Kidney epithelial cell (primary cell): ENCODE results near the gene TACR2. TPM values are rescaled to one million over a fixed set of nuclear protein-coding genes. Genes with fewer than 3 reads are reported as not detected.

Experiments used
- DNase-seq: peaks from one replicate; pipeline ENCODE4 v3.0.0-alpha.2; 2010; ENCODE audit warnings: low read depth
- H3K27me3 ChIP-seq: 2 replicates; pipeline ENCODE4 v1.6.0; 2011; ENCODE audit warnings: low read length; ENCODE audit not compliant: control insufficient read depth, insufficient read depth
- H3K36me3 ChIP-seq: 2 replicates; pipeline ENCODE4 v1.5.1; 2011; ENCODE audit warnings: low read length; ENCODE audit not compliant: control insufficient read depth, insufficient read depth
- H3K4me3 ChIP-seq: 2 replicates; pipeline ENCODE4 v1.5.1; 2011; ENCODE audit warnings: low read depth, mild to moderate bottlenecking, control low read depth, low read length
- CTCF ChIP-seq: IDR thresholded peaks from 2 replicates; pipeline ENCODE4 v1.5.1; 2011; ENCODE audit warnings: mild to moderate bottlenecking, moderate library complexity, low read length, control low read depth, inconsistent platforms; ENCODE audit not compliant: insufficient read depth, poor library complexity, severe bottlenecking
- total RNA-seq: library from RNA; depleted of rRNA; stranded (reverse); fragments of >200 nt; gene quantifications from 2 replicates; pipeline ENCODE4 v1.2.3, GENCODE V29; 2015

Gene TACR2
- total RNA-seq, 1 donor from 2014 or later = not detected

- no peak for TF ChIP-seq CTCF
These were observed 5.2 kb downstream of the TACR2 start for GRCh38 chr10:69411476-69411875.

DNA sequence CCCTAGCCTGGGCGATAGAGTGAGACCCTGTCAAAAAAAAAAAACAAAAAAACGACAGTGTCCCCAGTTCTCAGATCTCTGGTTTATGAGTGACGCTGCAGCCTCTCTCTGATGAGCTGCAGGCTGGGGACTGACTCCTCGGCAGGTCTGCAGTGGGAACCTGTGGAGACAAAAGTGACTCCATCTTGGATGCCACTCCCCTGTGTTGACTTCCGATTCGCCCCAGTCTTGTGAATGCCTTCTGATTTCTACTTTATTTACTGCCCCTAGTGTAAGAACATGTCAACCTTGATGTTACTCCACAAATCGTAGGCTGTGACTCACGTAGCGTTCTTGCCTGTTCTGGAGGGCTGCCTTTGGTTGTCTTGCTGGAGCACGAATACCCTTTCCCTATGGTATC lies 6.2 kb downstream of the TACR2 start:
- no peak for DNase-seq
- Histone ChIP-seq H3K36me3 (no peaks in the 10 kb centered on the region), H3K27me3 (no peaks in the 10 kb centered on the region), H3K4me3 (no peak overlapping the region)
- TF ChIP-seq CTCF = no peak

More at GRCh38 chr10:69411476-69411875, 5.2 kb downstream of the TACR2 start:
- H3K36me3 ChIP-seq = no peaks in the 10 kb centered on the region
- no peaks in the 10 kb centered on the region for H3K27me3 ChIP-seq
- no peak overlapping the region for H3K4me3 ChIP-seq
- DNase-seq = no peak

GRCh38 chr10:69409968-69410367 lies 6.8 kb downstream of the TACR2 start:
- no peak overlapping the region for H3K4me3 ChIP-seq
- H3K27me3 ChIP-seq = no peaks in the 10 kb centered on the region
- no peak for DNase-seq

DNA sequence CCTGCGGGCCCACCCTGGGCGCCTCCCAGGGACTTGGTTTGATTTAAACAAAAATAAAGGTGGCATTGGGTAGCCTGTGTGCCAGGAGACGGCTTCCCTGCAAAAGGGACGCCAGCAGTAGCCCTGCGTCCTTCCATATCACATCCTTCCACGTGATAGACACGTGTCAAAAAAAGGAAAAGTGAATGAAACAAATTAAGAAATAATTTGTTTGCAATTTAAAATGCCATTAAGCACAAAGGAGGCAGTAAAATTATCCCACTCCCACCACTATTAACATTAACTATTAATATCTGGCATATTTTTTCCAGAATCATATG lies 7.6 kb downstream of the TACR2 start:
- no peaks in the 10 kb centered on the region for H3K27me3 ChIP-seq
- peak overlapping the region; percentile 29 for H3K4me3 ChIP-seq
- TF ChIP-seq CTCF = no peak
- no peak for DNase-seq
- no peaks in the 10 kb centered on the region for H3K36me3 ChIP-seq

More at GRCh38 chr10:69409968-69410367, 6.8 kb downstream of the TACR2 start:
- TF ChIP-seq CTCF = no peak
- no peaks in the 10 kb centered on the region for H3K36me3 ChIP-seq

- peak; percentile 55 for TF ChIP-seq CTCF
- Histone ChIP-seq H3K36me3 (no peaks in the 10 kb centered on the region), H3K4me3 (peak overlapping the region; percentile 29), H3K27me3 (no peaks in the 10 kb centered on the region)
- no peak for DNase-seq
These were observed 8.2 kb downstream of the TACR2 start for GRCh38 chr10:69408318-69409175.

- peak; percentile 23 for TF ChIP-seq CTCF
- no peak for DNase-seq
- no peaks in the 10 kb centered on the region for H3K36me3 ChIP-seq
- no peak overlapping the region for H3K4me3 ChIP-seq
- H3K27me3 ChIP-seq = no peaks in the 10 kb centered on the region
These were observed 9.0 kb downstream of the TACR2 start for GRCh38 chr10:69407621-69408301.
